ENCODE results near the gene GID4. TPM values are rescaled to one million over a fixed set of nuclear protein-coding genes. Genes with fewer than 3 reads are reported as not detected.

The GID4 gene
- total RNA-seq, 1 experiment from 2014 or later = 11.4 TPM

- Histone ChIP-seq H4K5ac (ENCODE audit: insufficient read length, low read depth, low read length) (no peak overlapping the region), H3K56ac (ENCODE audit: insufficient read length, low read depth, low read length) (no peak overlapping the region), H2AK5ac (ENCODE audit: insufficient read length, low read length) (no peak overlapping the region), H3K4me1 (ENCODE audit: insufficient read depth, low read length) (no peaks in the 10 kb centered on the region), H3K23ac (ENCODE audit: insufficient read length, low read depth, low read length) (no peak overlapping the region), H2BK20ac (ENCODE audit: low read depth, low read length, poor library complexity, severe bottlenecking) (no peak overlapping the region), H2BK15ac (ENCODE audit: low read depth, low read length) (no peak overlapping the region), H3K27ac (ENCODE audit: insufficient read length, low read depth, low read length) (no peak overlapping the region), H3K9me3 (ENCODE audit: control insufficient read depth, low read depth, low read length) (no peaks in the 10 kb centered on the region), H3K18ac (ENCODE audit: insufficient read length, low read depth, low read length) (no peak overlapping the region), H3K4me2 (ENCODE audit: insufficient read depth, insufficient read length, low read length) (no peak overlapping the region), H2AFZ (ENCODE audit: low read length) (no peak overlapping the region), H2BK5ac (ENCODE audit: insufficient read length, low read length) (no peak overlapping the region), H4K91ac (ENCODE audit: insufficient read length, low read depth, low read length) (no peak overlapping the region), H3K79me1 (ENCODE audit: insufficient read depth, low read depth, low read length, poor library complexity, severe bottlenecking) (no peaks in the 10 kb centered on the region), H3K23me2 (ENCODE audit: insufficient read length, low read depth, low read length, poor library complexity, severe bottlenecking) (no peaks in the 10 kb centered on the region), H4K8ac (replicated peaks; ENCODE audit: insufficient read length, low read depth, low read length) (no peak overlapping the region), H3T11ph (ENCODE audit: low read length) (no peak overlapping the region), H4K20me1 (ENCODE audit: control insufficient read depth, insufficient read depth, insufficient read length) (no peaks in the 10 kb centered on the region), H2BK12ac (ENCODE audit: insufficient read length, low read depth, low read length) (no peak overlapping the region), H3K79me2 (ENCODE audit: insufficient read depth, low read length) (no peaks in the 10 kb centered on the region), H3K14ac (ENCODE audit: insufficient read depth, low read length) (no peak overlapping the region), H3K9ac (ENCODE audit: extremely low read depth, insufficient read length, low read length) (no peak overlapping the region), H3K4ac (ENCODE audit: low read depth, low read length) (no peak overlapping the region), H2BK120ac (ENCODE audit: low read depth, low read length, poor library complexity, severe bottlenecking) (no peak overlapping the region), H3K27me3 (ENCODE audit: insufficient read depth, low read length) (no peaks in the 10 kb centered on the region)
- no peaks in the 10 kb centered on the region for H3K4me1 Mint-ChIP-seq
- H3K27me3 Mint-ChIP-seq (ENCODE audit: low read depth) = no peaks in the 10 kb centered on the region
- WGBS (ENCODE audit: extremely low coverage, insufficient read length, low lambda C conversion rate) = no CpG with 5 or more reads among the region's 6 CpGs
- H3K9me3 Mint-ChIP-seq = no peaks in the 10 kb centered on the region
- DNase-seq = no peak
- peaks cover 25 to 55% (median 46%) of the 10 kb centered on the region in 3 experiments; a peak in 6 of 7 replicates for H3K36me3 Mint-ChIP-seq (ENCODE audit: insufficient read depth in 1 of 3, low read depth in 3 of 3)
- no peak overlapping the region for H3K4me3 Mint-ChIP-seq
- no peak overlapping the region; a peak in 1 of 7 replicates for H3K27ac Mint-ChIP-seq
- TF ChIP-seq, protein P1, sequence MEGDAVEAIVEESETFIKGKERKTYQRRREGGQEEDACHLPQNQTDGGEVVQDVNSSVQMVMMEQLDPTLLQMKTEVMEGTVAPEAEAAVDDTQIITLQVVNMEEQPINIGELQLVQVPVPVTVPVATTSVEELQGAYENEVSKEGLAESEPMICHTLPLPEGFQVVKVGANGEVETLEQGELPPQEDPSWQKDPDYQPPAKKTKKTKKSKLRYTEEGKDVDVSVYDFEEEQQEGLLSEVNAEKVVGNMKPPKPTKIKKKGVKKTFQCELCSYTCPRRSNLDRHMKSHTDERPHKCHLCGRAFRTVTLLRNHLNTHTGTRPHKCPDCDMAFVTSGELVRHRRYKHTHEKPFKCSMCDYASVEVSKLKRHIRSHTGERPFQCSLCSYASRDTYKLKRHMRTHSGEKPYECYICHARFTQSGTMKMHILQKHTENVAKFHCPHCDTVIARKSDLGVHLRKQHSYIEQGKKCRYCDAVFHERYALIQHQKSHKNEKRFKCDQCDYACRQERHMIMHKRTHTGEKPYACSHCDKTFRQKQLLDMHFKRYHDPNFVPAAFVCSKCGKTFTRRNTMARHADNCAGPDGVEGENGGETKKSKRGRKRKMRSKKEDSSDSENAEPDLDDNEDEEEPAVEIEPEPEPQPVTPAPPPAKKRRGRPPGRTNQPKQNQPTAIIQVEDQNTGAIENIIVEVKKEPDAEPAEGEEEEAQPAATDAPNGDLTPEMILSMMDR (conservative IDR thresholded peaks at IDR 0.05) = no peak
These were observed 16.4 kb downstream of the GID4 start for GRCh38 chr17:18055597-18055996.
